Activated T-helper 1 cell treated with anti-CD3 and anti-CD28 coated beads, Interleukin-12 subunit alpha, Interleukin-12 subunit beta, Interleukin-2, Interleukin-4 antibody, amounts not matched to agents 30 ng/mL and 10 ng/mL and 1 ng/mL, durations not matched to agents 14 hours and 24 hours and 36 hours (primary cell): Measurements from ENCODE around the gene ANKRD16. TPM values are rescaled to one million over a fixed set of nuclear protein-coding genes. Genes with fewer than 3 reads are reported as not detected.

Source experiments
- DNase-seq: peaks from one replicate; pipeline ENCODE4 v3.0.0; 2021; ENCODE audit warnings: low spot score
- H3K27ac Mint-ChIP-seq: one replicate; pipeline ENCODE4 v1.8.0; 2021; ENCODE audit warnings: mild to moderate bottlenecking, mixed read lengths
- H3K27me3 Mint-ChIP-seq: one replicate; pipeline ENCODE4 v1.8.0; 2022; ENCODE audit warnings: mild to moderate bottlenecking, moderate library complexity, mixed read lengths; ENCODE audit not compliant: insufficient read depth
- H3K36me3 Mint-ChIP-seq: one replicate; pipeline ENCODE4 v1.8.0; 2021; ENCODE audit warnings: low read depth, mixed read lengths
- H3K4me1 Mint-ChIP-seq: one replicate; pipeline ENCODE4 v1.8.0; 2021; ENCODE audit warnings: low read depth, mixed read lengths
- H3K4me3 Mint-ChIP-seq: one replicate; pipeline ENCODE4 v1.8.0; 2021; ENCODE audit warnings: mild to moderate bottlenecking, moderate library complexity, mixed read lengths
- H3K9me3 Mint-ChIP-seq: one replicate; pipeline ENCODE4 v1.8.0; 2021; ENCODE audit warnings: mixed read lengths
- intact Hi-C: fragments of 100-400 bp; cut with micrococcal nuclease; formaldehyde crosslinking; loops from one replicate; pipeline ENCODE4 v1.15.1; 2024
- total RNA-seq: library from RNA; stranded (reverse); gene quantifications from 2 replicates; pipeline ENCODE4 v1.2.3, GENCODE V29; 2022

ANKRD16 gene
- total RNA-seq, 1 donor from 2014 or later = 11.3 TPM

DNA sequence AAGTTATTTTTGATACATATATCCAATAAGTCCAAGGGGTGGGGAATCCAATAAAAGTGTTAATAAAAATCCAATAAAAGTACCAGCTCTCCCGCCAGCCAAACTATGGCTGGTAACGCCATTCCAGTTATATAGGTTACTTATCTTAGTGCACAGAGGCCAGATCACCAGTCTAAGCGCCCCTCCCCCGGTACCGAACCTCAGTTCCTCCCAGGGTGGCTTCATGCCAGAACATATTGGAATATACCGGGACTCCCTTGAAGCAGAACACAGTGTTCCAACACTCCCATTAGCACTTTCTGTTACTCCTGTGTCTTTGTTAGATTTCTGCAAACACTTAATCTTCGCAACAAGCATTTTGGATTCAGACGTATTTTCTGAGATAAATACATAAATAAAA, 7.8 kb upstream of the ANKRD16 start:
- Mint-ChIP-seq H3K36me3 (peaks cover 40% of the 10 kb centered on the region), H3K9me3 (peaks cover 12% of the 10 kb centered on the region), H3K27ac (no peak overlapping the region), H3K27me3 (no peaks in the 10 kb centered on the region), H3K4me1 (peaks cover 42% of the 10 kb centered on the region), H3K4me3 (no peak overlapping the region)
- intact Hi-C loops = no loop called here
- DNase-seq = no peak

- Mint-ChIP-seq H3K27me3 (no peaks in the 10 kb centered on the region), H3K9me3 (peaks cover 12% of the 10 kb centered on the region), H3K4me3 (no peak overlapping the region), H3K27ac (no peak overlapping the region), H3K4me1 (peaks cover 47% of the 10 kb centered on the region), H3K36me3 (peaks cover 40% of the 10 kb centered on the region)
- intact Hi-C loops = no loop called here
- no peak for DNase-seq
Observed at GRCh38 chr10:5897053-5897340, 7.3 kb upstream of the ANKRD16 start.

GRCh38 chr10:5896208-5897052, 6.7 kb upstream of the ANKRD16 start:
- intact Hi-C loops = no loop called here
- H3K4me1 Mint-ChIP-seq = peaks cover 50% of the 10 kb centered on the region

GRCh38 chr10:5895804-5896203, 6.1 kb upstream of the ANKRD16 start:
- H3K4me1 Mint-ChIP-seq = peaks cover 56% of the 10 kb centered on the region
- intact Hi-C loops = no loop called here
- peak overlapping the region; percentile 45 for H3K27ac Mint-ChIP-seq
- peaks cover 12% of the 10 kb centered on the region for H3K9me3 Mint-ChIP-seq
- peaks cover 40% of the 10 kb centered on the region for H3K36me3 Mint-ChIP-seq
- H3K27me3 Mint-ChIP-seq = no peaks in the 10 kb centered on the region
- peak overlapping the region; percentile 51 for H3K4me3 Mint-ChIP-seq
- DNase-seq = no peak

More at GRCh38 chr10:5896208-5897052, 6.7 kb upstream of the ANKRD16 start:
- H3K4me3 Mint-ChIP-seq = no peak overlapping the region
- H3K36me3 Mint-ChIP-seq = peaks cover 40% of the 10 kb centered on the region
- H3K27me3 Mint-ChIP-seq = no peaks in the 10 kb centered on the region
- no peak for DNase-seq
- peak overlapping the region; percentile 45 for H3K27ac Mint-ChIP-seq
- peaks cover 12% of the 10 kb centered on the region for H3K9me3 Mint-ChIP-seq

GRCh38 chr10:5895365-5895764, 5.7 kb upstream of the ANKRD16 start:
- H3K4me1 Mint-ChIP-seq = peaks cover 60% of the 10 kb centered on the region
- no peak for DNase-seq
- no peaks in the 10 kb centered on the region for H3K27me3 Mint-ChIP-seq
- intact Hi-C loops = no loop called here
- H3K36me3 Mint-ChIP-seq = peaks cover 40% of the 10 kb centered on the region
- H3K9me3 Mint-ChIP-seq = peaks cover 12% of the 10 kb centered on the region
- H3K27ac Mint-ChIP-seq = no peak overlapping the region
- peak overlapping the region; percentile 51 for H3K4me3 Mint-ChIP-seq

DNA sequence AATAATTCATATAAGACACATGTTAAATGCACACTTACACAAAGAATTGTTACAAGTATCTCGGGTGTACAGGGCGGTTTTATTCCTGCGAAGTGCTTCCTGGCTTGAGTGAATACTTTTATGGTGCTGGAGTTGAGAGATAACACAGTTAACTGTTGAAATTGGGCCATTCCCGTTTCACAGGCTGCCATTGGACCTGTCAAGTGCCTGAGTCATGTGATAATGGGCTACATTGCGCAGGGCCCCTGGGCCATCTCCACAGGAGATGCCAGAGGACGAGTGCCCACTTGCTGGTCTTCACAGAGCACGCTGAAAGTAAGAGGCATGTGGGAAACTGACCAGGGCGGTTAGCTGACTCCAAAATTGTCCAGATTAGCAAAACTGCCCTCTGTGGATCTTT, 5.2 kb upstream of the ANKRD16 start:
- Mint-ChIP-seq H3K4me1 (peaks cover 60% of the 10 kb centered on the region), H3K27ac (no peak overlapping the region), H3K9me3 (peaks cover 12% of the 10 kb centered on the region), H3K4me3 (no peak overlapping the region), H3K36me3 (peaks cover 40% of the 10 kb centered on the region), H3K27me3 (no peaks in the 10 kb centered on the region)
- intact Hi-C loops = no loop called here
- DNase-seq = no peak

DNA sequence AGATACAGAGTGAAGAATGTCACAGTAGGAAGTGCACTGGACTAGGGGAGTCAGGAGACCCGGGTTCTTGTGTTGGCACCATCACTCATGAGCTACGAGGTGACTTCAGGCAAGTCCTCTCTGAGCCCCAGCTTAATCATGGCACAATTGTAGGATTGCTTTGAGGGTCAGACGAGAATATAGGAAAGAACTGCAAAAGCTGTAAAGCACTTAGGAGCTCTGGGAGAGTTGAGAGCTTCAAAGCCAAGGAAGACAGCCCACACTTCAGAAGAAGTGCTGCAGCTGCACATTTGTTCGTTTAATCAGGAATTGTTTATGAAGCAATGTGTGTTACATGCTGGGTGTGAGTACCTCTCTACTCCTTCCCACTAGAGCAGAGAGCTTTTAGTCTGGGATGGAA, 4.7 kb upstream of the ANKRD16 start:
- no peak for DNase-seq
- Mint-ChIP-seq H3K27ac (peak overlapping the region; percentile 62), H3K36me3 (peaks cover 40% of the 10 kb centered on the region), H3K27me3 (no peaks in the 10 kb centered on the region), H3K9me3 (peaks cover 12% of the 10 kb centered on the region), H3K4me3 (no peak overlapping the region), H3K4me1 (peaks cover 60% of the 10 kb centered on the region)
- intact Hi-C loops = no loop called here

GRCh38 chr10:5893321-5893720, 3.6 kb upstream of the ANKRD16 start:
- H3K27me3 Mint-ChIP-seq = no peaks in the 10 kb centered on the region
- H3K36me3 Mint-ChIP-seq = peaks cover 39% of the 10 kb centered on the region
- no peak overlapping the region for H3K4me3 Mint-ChIP-seq
- H3K9me3 Mint-ChIP-seq = peaks cover 12% of the 10 kb centered on the region
- H3K27ac Mint-ChIP-seq = no peak overlapping the region
- DNase-seq = no peak
- intact Hi-C loops = no loop called here
- peaks cover 65% of the 10 kb centered on the region for H3K4me1 Mint-ChIP-seq

DNA sequence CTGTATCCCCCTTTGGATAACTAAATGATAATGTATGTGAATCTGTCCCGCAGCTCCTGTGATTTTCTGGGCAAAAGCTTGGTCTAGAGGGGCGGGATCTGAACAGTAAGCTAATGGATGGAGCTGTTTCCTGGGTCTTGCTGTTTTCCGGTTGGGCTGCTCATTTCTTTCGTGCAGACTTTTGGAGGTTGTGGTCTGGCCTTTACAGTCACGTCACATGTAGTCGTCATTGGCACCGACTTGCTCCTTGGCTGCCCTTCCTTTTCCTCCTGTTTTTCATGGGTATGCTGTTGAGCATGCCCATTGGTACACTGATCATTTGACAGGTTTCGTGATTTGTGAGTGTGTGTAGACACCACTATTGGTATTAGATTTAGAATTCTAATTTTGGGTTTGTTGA, 2.3 kb upstream of the ANKRD16 start:
- no peaks in the 10 kb centered on the region for H3K27me3 Mint-ChIP-seq
- H3K4me1 Mint-ChIP-seq = peaks cover 69% of the 10 kb centered on the region
- peaks cover 34% of the 10 kb centered on the region for H3K36me3 Mint-ChIP-seq
- intact Hi-C loops = no loop called here
- no peak for DNase-seq
- H3K4me3 Mint-ChIP-seq = peak overlapping the region; percentile 63
- no peak overlapping the region for H3K27ac Mint-ChIP-seq
- peaks cover 1% of the 10 kb centered on the region for H3K9me3 Mint-ChIP-seq

DNA sequence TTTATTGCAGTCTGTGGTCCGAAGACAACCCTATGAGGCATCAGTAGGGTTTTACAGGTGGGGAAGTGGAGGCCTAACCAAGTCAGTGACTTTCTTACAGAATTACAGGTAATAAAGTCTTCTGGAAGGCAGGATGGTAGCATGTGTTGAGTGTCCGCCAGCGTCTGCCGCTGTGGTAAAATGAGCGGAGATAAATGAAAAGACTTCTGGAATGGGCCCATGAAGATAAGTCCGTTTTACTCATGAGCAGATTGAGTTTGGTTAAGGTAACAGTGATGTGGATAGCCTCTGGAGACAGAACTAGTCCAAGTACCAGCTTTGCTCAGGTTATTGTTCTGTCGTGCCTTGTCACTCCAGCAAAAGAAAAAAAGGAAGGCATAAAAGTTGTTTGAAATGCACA, 1.3 kb upstream of the ANKRD16 start:
- Mint-ChIP-seq H3K4me3 (peak overlapping the region; percentile 90), H3K36me3 (peaks cover 29% of the 10 kb centered on the region), H3K27me3 (no peaks in the 10 kb centered on the region), H3K27ac (no peak overlapping the region), H3K9me3 (no peaks in the 10 kb centered on the region), H3K4me1 (peaks cover 63% of the 10 kb centered on the region)
- intact Hi-C loops = no loop called here
- DNase-seq = no peak

- Mint-ChIP-seq H3K27ac (peak overlapping the region; percentile 76), H3K36me3 (peaks cover 27% of the 10 kb centered on the region), H3K9me3 (no peaks in the 10 kb centered on the region), H3K4me3 (peak overlapping the region; percentile 90), H3K27me3 (no peaks in the 10 kb centered on the region), H3K4me1 (peaks cover 58% of the 10 kb centered on the region)
- DNase-seq = no peak
- intact Hi-C loops = loop anchor here (1.0 kb wide), 4 partner anchors 77 to 206 kb away; partner anchors contain the start of genes GDI2 and TASOR2
Observed at GRCh38 chr10:5890452-5890915, 791 bp upstream of the ANKRD16 start.

DNA sequence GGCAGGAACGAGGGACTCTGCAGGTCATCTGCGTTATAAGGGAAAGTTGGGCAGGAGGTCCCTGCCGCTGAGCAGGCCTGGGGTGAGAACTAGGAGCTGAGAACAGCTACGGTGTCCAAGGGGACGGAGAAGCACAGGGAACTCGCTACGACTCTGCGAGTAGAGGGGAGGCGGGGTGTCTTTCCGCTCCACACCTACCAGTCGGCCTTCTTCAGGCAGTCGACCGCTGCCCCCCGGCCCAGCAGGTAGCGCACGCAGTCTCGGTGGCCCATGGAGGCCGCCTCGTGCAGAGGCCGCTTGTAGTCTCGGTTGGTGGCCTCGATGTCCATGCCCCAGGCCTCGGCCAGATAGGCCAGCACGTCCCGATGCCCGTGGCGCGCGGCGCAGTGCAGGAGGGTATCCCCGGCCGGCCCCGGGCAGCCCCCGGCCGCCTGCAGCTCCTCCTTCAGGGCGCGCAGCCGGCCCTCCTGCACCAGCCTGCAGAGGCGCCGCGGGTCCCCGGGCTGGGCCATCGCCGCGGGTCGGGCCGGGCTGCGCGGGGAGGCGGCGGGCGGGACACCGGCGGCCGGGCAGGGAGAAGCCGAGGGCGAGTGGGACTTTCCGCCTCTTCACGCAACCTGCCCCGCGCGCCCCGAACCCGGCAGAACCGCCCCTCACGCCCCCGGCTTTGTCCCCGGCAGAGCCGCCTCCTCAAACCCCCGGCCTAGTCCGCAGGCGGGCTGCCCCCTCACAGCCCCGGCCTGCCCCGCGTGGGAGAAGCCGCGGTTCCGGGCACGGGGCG, 660 bp downstream of the ANKRD16 start:
- peak; percentile 46 for DNase-seq
- H3K9me3 Mint-ChIP-seq = no peaks in the 10 kb centered on the region
- H3K36me3 Mint-ChIP-seq = peaks cover 21% of the 10 kb centered on the region
- peak overlapping the region; percentile 91 for H3K4me3 Mint-ChIP-seq
- H3K4me1 Mint-ChIP-seq = peaks cover 44% of the 10 kb centered on the region
- H3K27me3 Mint-ChIP-seq = no peaks in the 10 kb centered on the region
- intact Hi-C loops = loop anchor here (1.0 to 5.0 kb wide), 6 partner anchors 16 to 442 kb away; partner anchors contain the start of genes PFKFB3 and RBM17
- peak overlapping the region; percentile 69 for H3K27ac Mint-ChIP-seq

GRCh38 chr10:5888351-5888750, 1.3 kb downstream of the ANKRD16 start:
- peak overlapping the region; percentile 69 for H3K27ac Mint-ChIP-seq
- H3K36me3 Mint-ChIP-seq = peaks cover 19% of the 10 kb centered on the region

More at GRCh38 chr10:5888351-5888750, 1.3 kb downstream of the ANKRD16 start:
- no peaks in the 10 kb centered on the region for H3K27me3 Mint-ChIP-seq
- peaks cover 42% of the 10 kb centered on the region for H3K4me1 Mint-ChIP-seq
- H3K4me3 Mint-ChIP-seq = peak overlapping the region; percentile 91
- H3K9me3 Mint-ChIP-seq = no peaks in the 10 kb centered on the region
- no peak for DNase-seq
- intact Hi-C loops = loop anchor here (2.0 to 5.0 kb wide), 3 partner anchors 124 to 441 kb away; partner anchors contain the start of gene RBM17
